ENCODE data around the gene FBXL3. TPM values are rescaled to one million over a fixed set of nuclear protein-coding genes. Genes with fewer than 3 reads are reported as not detected.

The FBXL3 gene
- total and polyA plus RNA-seq, 2 of the 13 experiments (the other 11 are each of a cell fraction or from before 2014, with no cell fraction given), result 11.5 to 18.5 TPM

GRCh38 chr13:77042566-77043177 is 15.7 kb upstream of the FBXL3 start:
- Histone ChIP-seq H3K36me3 (replicated peaks in 1 of 2; ENCODE audit: control insufficient read depth in 1 of 2, insufficient read depth in 2 of 2, low read length in 2 of 2) (peaks cover 0 to 2% of the 10 kb centered on the region in 2 experiments; a peak in 3 of 5 replicates), H3K4me3 (replicated peaks in 1 of 3; ENCODE audit: insufficient read depth in 1 of 3, low read depth in 2 of 3, low read length in 3 of 3) (no peak overlapping the region), H3K9ac (ENCODE audit: insufficient read depth, low read depth, low read length) (no peak overlapping the region), H3K4me2 (ENCODE audit: low read depth, low read length) (no peak overlapping the region), H3K9me3 (ENCODE audit: low read length) (no peaks in the 10 kb centered on the region), H2AFZ (ENCODE audit: low read length) (no peak overlapping the region), H4K20me1 (ENCODE audit: insufficient read depth, low read length) (no peaks in the 10 kb centered on the region), H3K27ac (ENCODE audit: extremely low read length, insufficient read depth, low read length) (no peak overlapping the region), H3K4me1 (ENCODE audit: insufficient read depth, low read length) (no peaks in the 10 kb centered on the region), H3K27me3 (ENCODE audit: control insufficient read depth in 1 of 2, insufficient read depth in 2 of 2, low read length in 2 of 2) (no peaks in the 10 kb centered on the region), H3K79me2 (ENCODE audit: insufficient read depth, low read length) (no peaks in the 10 kb centered on the region)
- ChIA-PET CTCF (ENCODE audit: low intra/inter-chr PET ratio, low total read pairs) (no interaction called here), POLR2A (no interaction called here)
- TF ChIP-seq FOXP1 (IDR thresholded peaks at IDR 0.05) (no peak), FOXP1 (CRISPR knock-in tag; IDR thresholded peaks at IDR 0.05) (no peak), ZNF678 (CRISPR knock-in tag; IDR thresholded peaks at IDR 0.05) (no peak), SOX13 (IDR thresholded peaks at IDR 0.05) (no peak), SOX13 (CRISPR knock-in tag; conservative IDR thresholded peaks at IDR 0.05 in 1 of 2, IDR thresholded peaks at IDR 0.05 in 1 of 2) (no peak)
- ATAC-seq (no peak), DNase-seq (ENCODE audit: low spot score) (no peak), FAIRE-seq (no peak)
- 95% methylated on average over 5 of the region's 5 CpGs for WGBS (ENCODE audit: low lambda C conversion rate)
- intact Hi-C loops (cut with micrococcal nuclease; ENCODE audit: unreplicated experiment) (no loop called here), in situ Hi-C loops (cut with HindIII; ENCODE audit: extremely low pct_ligation_motif_present, low pct_unique_long_range_greater_than_20kb) (no loop called here)
- no TSS peak for BruUV-seq (replicated peaks)

- no peak overlapping the region for H3K4me2 ChIP-seq (ENCODE audit: low read depth, low read length)
- no peak for FAIRE-seq
- no peak overlapping the region for H3K9ac ChIP-seq (ENCODE audit: insufficient read depth, low read depth, low read length)
- H2AFZ ChIP-seq (ENCODE audit: low read length), result no peak overlapping the region
- H3K9me3 ChIP-seq (ENCODE audit: low read length), result no peaks in the 10 kb centered on the region
- H3K4me1 ChIP-seq (ENCODE audit: insufficient read depth, low read length), result no peaks in the 10 kb centered on the region
- ChIA-PET CTCF (ENCODE audit: low intra/inter-chr PET ratio, low total read pairs) (no interaction called here), POLR2A (no interaction called here)
- H3K79me2 ChIP-seq (ENCODE audit: insufficient read depth, low read length), result no peaks in the 10 kb centered on the region
- 88% methylated on average over 8 of the region's 9 CpGs for WGBS (ENCODE audit: low lambda C conversion rate)
- no peaks in the 10 kb centered on the region for H3K27me3 ChIP-seq (ENCODE audit: control insufficient read depth in 1 of 2, insufficient read depth in 2 of 2, low read length in 2 of 2)
- H3K36me3 ChIP-seq (replicated peaks in 1 of 2; ENCODE audit: control insufficient read depth in 1 of 2, insufficient read depth in 2 of 2, low read length in 2 of 2), result no peaks in the 10 kb centered on the region; a peak in 2 of 5 replicates
- H4K20me1 ChIP-seq (ENCODE audit: insufficient read depth, low read length), result no peaks in the 10 kb centered on the region
- H3K4me3 ChIP-seq (replicated peaks in 1 of 3; ENCODE audit: insufficient read depth in 1 of 3, low read depth in 2 of 3, low read length in 3 of 3), result no peak overlapping the region
- no peak for ATAC-seq
- intact Hi-C loops (cut with micrococcal nuclease; ENCODE audit: unreplicated experiment), result no loop called here
- no peak for DNase-seq (ENCODE audit: low spot score)
- no peak overlapping the region for H3K27ac ChIP-seq (ENCODE audit: extremely low read length, insufficient read depth, low read length)
- in situ Hi-C loops (cut with HindIII; ENCODE audit: extremely low pct_ligation_motif_present, low pct_unique_long_range_greater_than_20kb), result no loop called here
- no TSS peak for BruUV-seq (replicated peaks)
- peak; percentile 56; the same call in 1 of the 2 replicates for TF ChIP-seq CEBPB (IDR thresholded peaks at IDR 0.05; ENCODE audit: borderline replicate concordance, low read depth, low read length)
- no peak for TF ChIP-seq ZBTB25 (CRISPR knock-in tag; IDR thresholded peaks at IDR 0.05)
These were observed 13.9 kb upstream of the FBXL3 start for GRCh38 chr13:77040835-77041234.

Data from HepG2 (cell line).